Measurements from ENCODE around the gene NOL3. TPM values are rescaled to one million over a fixed set of nuclear protein-coding genes. Genes with fewer than 3 reads are reported as not detected.

NOL3 gene
- total and polyA plus RNA-seq, 2 of the 13 experiments (the other 11 are each of a cell fraction or from before 2014, with no cell fraction given): 5.7 to 20.5 TPM

GRCh38 chr16:67184995-67185650 is 14.8 kb downstream of the NOL3 start (continued):
- no peak; the same call in 1 of the 2 replicates for TF ChIP-seq ZNF609 (CRISPR knock-in tag; IDR thresholded peaks at IDR 0.05; ENCODE audit: borderline replicate concordance)
- TF ChIP-seq ZNF317 (CRISPR knock-in tag; IDR thresholded peaks at IDR 0.05): peak; percentile 83; the same call in 1 of the 2 replicates
- peak; percentile 62; the same call in 1 of the 2 replicates for TF ChIP-seq SOX5 (CRISPR knock-in tag; IDR thresholded peaks at IDR 0.05; ENCODE audit: borderline replicate concordance)
- 0 out of 2 replicates have a peak, but pooled peaks have one; percentile 33 for TF ChIP-seq ZNF850 (CRISPR knock-in tag; conservative IDR thresholded peaks at IDR 0.05)
- TF ChIP-seq GTF3A (CRISPR knock-in tag; conservative IDR thresholded peaks at IDR 0.05): no peak
- no peak for TF ChIP-seq RFX5 (IDR thresholded peaks at IDR 0.05; ENCODE audit: low read depth, low read length)
- TF ChIP-seq NFATC3 (CRISPR knock-in tag; IDR thresholded peaks at IDR 0.05): no peak
- no peak for TF ChIP-seq RFX3 (CRISPR knock-in tag; IDR thresholded peaks at IDR 0.05)
- peak; percentile 98 for TF ChIP-seq ZNF792 (CRISPR knock-in tag; IDR thresholded peaks at IDR 0.05)
- peak; percentile 58; the same call in 1 of the 2 replicates for TF ChIP-seq ZNF292 (CRISPR knock-in tag; IDR thresholded peaks at IDR 0.05; ENCODE audit: borderline replicate concordance, low read depth)
- TF ChIP-seq RBAK (CRISPR knock-in tag; IDR thresholded peaks at IDR 0.05): 0 out of 2 replicates have a peak, but pooled peaks have one; percentile 59
- TF ChIP-seq ZNF552 (CRISPR knock-in tag; IDR thresholded peaks at IDR 0.05; ENCODE audit: borderline replicate concordance): peak; percentile 85; the same call in 1 of the 2 replicates
- 0 out of 2 replicates have a peak, but pooled peaks have one; percentile 72 for TF ChIP-seq ZNF335 (CRISPR knock-in tag; IDR thresholded peaks at IDR 0.05)
- no peak for TF ChIP-seq ATM (IDR thresholded peaks at IDR 0.05; ENCODE audit: borderline replicate concordance)
- no peak for TF ChIP-seq CHD4 (IDR thresholded peaks at IDR 0.05; ENCODE audit: borderline replicate concordance, low read length)
- TF ChIP-seq TBX2 (CRISPR knock-in tag; IDR thresholded peaks at IDR 0.05; ENCODE audit: borderline replicate concordance): peak; percentile 80
- peak; percentile 58; the same call in 1 of the 2 replicates for TF ChIP-seq KLF15 (CRISPR knock-in tag; IDR thresholded peaks at IDR 0.05; ENCODE audit: borderline replicate concordance)
- TF ChIP-seq, protein P1, sequence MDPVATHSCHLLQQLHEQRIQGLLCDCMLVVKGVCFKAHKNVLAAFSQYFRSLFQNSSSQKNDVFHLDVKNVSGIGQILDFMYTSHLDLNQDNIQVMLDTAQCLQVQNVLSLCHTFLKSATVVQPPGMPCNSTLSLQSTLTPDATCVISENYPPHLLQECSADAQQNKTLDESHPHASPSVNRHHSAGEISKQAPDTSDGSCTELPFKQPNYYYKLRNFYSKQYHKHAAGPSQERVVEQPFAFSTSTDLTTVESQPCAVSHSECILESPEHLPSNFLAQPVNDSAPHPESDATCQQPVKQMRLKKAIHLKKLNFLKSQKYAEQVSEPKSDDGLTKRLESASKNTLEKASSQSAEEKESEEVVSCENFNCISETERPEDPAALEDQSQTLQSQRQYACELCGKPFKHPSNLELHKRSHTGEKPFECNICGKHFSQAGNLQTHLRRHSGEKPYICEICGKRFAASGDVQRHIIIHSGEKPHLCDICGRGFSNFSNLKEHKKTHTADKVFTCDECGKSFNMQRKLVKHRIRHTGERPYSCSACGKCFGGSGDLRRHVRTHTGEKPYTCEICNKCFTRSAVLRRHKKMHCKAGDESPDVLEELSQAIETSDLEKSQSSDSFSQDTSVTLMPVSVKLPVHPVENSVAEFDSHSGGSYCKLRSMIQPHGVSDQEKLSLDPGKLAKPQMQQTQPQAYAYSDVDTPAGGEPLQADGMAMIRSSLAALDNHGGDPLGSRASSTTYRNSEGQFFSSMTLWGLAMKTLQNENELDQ (CRISPR knock-in tag; IDR thresholded peaks at IDR 0.05; ENCODE audit: borderline replicate concordance): peak; percentile 98
- TF ChIP-seq, protein P2, sequence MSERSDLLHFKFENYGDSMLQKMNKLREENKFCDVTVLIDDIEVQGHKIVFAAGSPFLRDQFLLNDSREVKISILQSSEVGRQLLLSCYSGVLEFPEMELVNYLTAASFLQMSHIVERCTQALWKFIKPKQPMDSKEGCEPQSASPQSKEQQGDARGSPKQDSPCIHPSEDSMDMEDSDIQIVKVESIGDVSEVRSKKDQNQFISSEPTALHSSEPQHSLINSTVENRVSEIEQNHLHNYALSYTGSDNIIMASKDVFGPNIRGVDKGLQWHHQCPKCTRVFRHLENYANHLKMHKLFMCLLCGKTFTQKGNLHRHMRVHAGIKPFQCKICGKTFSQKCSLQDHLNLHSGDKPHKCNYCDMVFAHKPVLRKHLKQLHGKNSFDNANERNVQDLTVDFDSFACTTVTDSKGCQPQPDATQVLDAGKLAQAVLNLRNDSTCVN (CRISPR knock-in tag; IDR thresholded peaks at IDR 0.05; ENCODE audit: borderline replicate concordance): peak; percentile 87
